ENCODE results near the gene PHF23. TPM values are rescaled to one million over a fixed set of nuclear protein-coding genes. Genes with fewer than 3 reads are reported as not detected.

PHF23 gene
- total RNA-seq, 1 experiment from 2014 or later, result 45.8 TPM

GRCh38 chr17:7241090-7241733 is 2.0 kb upstream of the PHF23 start (continued):
- TF ChIP-seq ZBTB21 (CRISPR knock-in tag; IDR thresholded peaks at IDR 0.05; ENCODE audit: borderline replicate concordance), result no peak
- TF ChIP-seq E2F1 (CRISPR knock-in tag; IDR thresholded peaks at IDR 0.05), result no peak
- no peak for TF ChIP-seq ATF2 (CRISPR knock-in tag; IDR thresholded peaks at IDR 0.05; ENCODE audit: borderline replicate concordance, low read depth)
- TF ChIP-seq, protein P1, sequence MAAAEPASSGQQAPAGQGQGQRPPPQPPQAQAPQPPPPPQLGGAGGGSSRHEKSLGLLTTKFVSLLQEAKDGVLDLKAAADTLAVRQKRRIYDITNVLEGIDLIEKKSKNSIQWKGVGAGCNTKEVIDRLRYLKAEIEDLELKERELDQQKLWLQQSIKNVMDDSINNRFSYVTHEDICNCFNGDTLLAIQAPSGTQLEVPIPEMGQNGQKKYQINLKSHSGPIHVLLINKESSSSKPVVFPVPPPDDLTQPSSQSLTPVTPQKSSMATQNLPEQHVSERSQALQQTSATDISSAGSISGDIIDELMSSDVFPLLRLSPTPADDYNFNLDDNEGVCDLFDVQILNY (CRISPR knock-in tag; IDR thresholded peaks at IDR 0.05), result no peak
- no peak for TF ChIP-seq ZNF416 (CRISPR knock-in tag; IDR thresholded peaks at IDR 0.05)
- TF ChIP-seq ATF1 (CRISPR knock-in tag; IDR thresholded peaks at IDR 0.05), result no peak
- TF ChIP-seq ZNF671 (CRISPR knock-in tag; IDR thresholded peaks at IDR 0.05), result no peak
- no peak for TF ChIP-seq FOXP1 (CRISPR knock-in tag; IDR thresholded peaks at IDR 0.05; ENCODE audit: borderline replicate concordance)
- TF ChIP-seq KAT7 (CRISPR knock-in tag; IDR thresholded peaks at IDR 0.05; ENCODE audit: borderline replicate concordance), result no peak
- TF ChIP-seq SP1 (CRISPR knock-in tag; conservative IDR thresholded peaks at IDR 0.05), result no peak
- TF ChIP-seq ZNF121 (CRISPR knock-in tag; IDR thresholded peaks at IDR 0.05), result no peak
- no peak for TF ChIP-seq PRRX2 (CRISPR knock-in tag; IDR thresholded peaks at IDR 0.05)

- Mint-ChIP-seq H3K4me1 (peaks cover 33% of the 10 kb centered on the region), H3K27ac (peak overlapping the region; percentile 89)
Observed at GRCh38 chr17:7240375-7240774, 1.1 kb upstream of the PHF23 start.

GRCh38 chr17:7238420-7239090 is 702 bp downstream of the PHF23 start:
- H3K4me3 Mint-ChIP-seq, result peak overlapping the region; percentile 95

More at GRCh38 chr17:7240375-7240774, 1.1 kb upstream of the PHF23 start:
- TF ChIP-seq, protein P2, sequence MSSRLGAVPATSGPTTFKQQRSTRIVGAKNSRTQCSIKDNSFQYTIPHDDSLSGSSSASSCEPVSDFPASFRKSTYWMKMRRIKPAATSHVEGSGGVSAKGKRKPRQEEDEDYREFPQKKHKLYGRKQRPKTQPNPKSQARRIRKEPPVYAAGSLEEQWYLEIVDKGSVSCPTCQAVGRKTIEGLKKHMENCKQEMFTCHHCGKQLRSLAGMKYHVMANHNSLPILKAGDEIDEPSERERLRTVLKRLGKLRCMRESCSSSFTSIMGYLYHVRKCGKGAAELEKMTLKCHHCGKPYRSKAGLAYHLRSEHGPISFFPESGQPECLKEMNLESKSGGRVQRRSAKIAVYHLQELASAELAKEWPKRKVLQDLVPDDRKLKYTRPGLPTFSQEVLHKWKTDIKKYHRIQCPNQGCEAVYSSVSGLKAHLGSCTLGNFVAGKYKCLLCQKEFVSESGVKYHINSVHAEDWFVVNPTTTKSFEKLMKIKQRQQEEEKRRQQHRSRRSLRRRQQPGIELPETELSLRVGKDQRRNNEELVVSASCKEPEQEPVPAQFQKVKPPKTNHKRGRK (CRISPR knock-in tag; IDR thresholded peaks at IDR 0.05; ENCODE audit: borderline replicate concordance), result no peak
- TF ChIP-seq ZNF423 (CRISPR knock-in tag; IDR thresholded peaks at IDR 0.05), result no peak
- TF ChIP-seq PRRX2 (CRISPR knock-in tag; IDR thresholded peaks at IDR 0.05), result no peak
- DNase-seq (ENCODE audit: low spot score) (no peak), ATAC-seq (no peak)
- H3K4me3 Mint-ChIP-seq, result peak overlapping the region; percentile 90
- ChIA-PET CTCF (interaction anchor here (0.5 to 2.3 kb wide), 2 partner anchors 26 to 477 kb away, joined by 5 to 10 read pairs; no protein-coding TSS in a partner anchor), POLR2A (interaction anchor here (1.6 kb wide), 1 partner anchor 11 kb away, joined by 5 read pairs; the partner anchor contains the start of genes CTDNEP1 and ELP5)
- H3K9me3 Mint-ChIP-seq, result no peaks in the 10 kb centered on the region
- no peaks in the 10 kb centered on the region for H3K27me3 Mint-ChIP-seq (ENCODE audit: low read depth)
- H3K36me3 Mint-ChIP-seq, result peaks cover 35% of the 10 kb centered on the region

More at GRCh38 chr17:7238420-7239090, 702 bp downstream of the PHF23 start:
- H3K36me3 Mint-ChIP-seq, result peaks cover 29% of the 10 kb centered on the region
- no peaks in the 10 kb centered on the region for H3K9me3 Mint-ChIP-seq
- TF ChIP-seq ARID4B (CRISPR knock-in tag; IDR thresholded peaks at IDR 0.05; ENCODE audit: borderline replicate concordance), result no peak
- TF ChIP-seq, protein P3, sequence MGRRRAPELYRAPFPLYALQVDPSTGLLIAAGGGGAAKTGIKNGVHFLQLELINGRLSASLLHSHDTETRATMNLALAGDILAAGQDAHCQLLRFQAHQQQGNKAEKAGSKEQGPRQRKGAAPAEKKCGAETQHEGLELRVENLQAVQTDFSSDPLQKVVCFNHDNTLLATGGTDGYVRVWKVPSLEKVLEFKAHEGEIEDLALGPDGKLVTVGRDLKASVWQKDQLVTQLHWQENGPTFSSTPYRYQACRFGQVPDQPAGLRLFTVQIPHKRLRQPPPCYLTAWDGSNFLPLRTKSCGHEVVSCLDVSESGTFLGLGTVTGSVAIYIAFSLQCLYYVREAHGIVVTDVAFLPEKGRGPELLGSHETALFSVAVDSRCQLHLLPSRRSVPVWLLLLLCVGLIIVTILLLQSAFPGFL (CRISPR knock-in tag; IDR thresholded peaks at IDR 0.05; ENCODE audit: borderline replicate concordance), result no peak
- TF ChIP-seq, protein P4, sequence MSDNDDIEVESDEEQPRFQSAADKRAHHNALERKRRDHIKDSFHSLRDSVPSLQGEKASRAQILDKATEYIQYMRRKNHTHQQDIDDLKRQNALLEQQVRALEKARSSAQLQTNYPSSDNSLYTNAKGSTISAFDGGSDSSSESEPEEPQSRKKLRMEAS (CRISPR knock-in tag; IDR thresholded peaks at IDR 0.05), result no peak
- CTCF ChIA-PET, result interaction anchor here (2.0 to 6.0 kb wide), 3 partner anchors 18 to 42 kb away, joined by 10 to 36 read pairs (median 13); partner anchors contain the start of genes ACADVL and DLG4
- peaks cover 41% of the 10 kb centered on the region for H3K4me1 Mint-ChIP-seq
- H3K27ac Mint-ChIP-seq, result peak overlapping the region; percentile 93
- POLR2A ChIA-PET, result interaction anchor here (1.6 to 1.8 kb wide), 2 partner anchors 18 to 91 kb away, joined by 4 to 8 read pairs; partner anchors contain the start of genes ACADVL and NEURL4
- no peak for ATAC-seq
- no peak for DNase-seq (ENCODE audit: low spot score)
- H3K27me3 Mint-ChIP-seq (ENCODE audit: low read depth), result no peaks in the 10 kb centered on the region
